GM21528 (cell line): ENCODE measurements around the gene INPP5A.

Experiments used
- ATAC-seq: cut with Tn5 transposase; IDR thresholded peaks from one replicate; pipeline ENCODE4 v1.9.1; 2021; ENCODE audit warnings: mild to moderate bottlenecking, moderate library complexity; ENCODE audit not compliant: unreplicated experiment, low FRiP score

The INPP5A gene

DNA sequence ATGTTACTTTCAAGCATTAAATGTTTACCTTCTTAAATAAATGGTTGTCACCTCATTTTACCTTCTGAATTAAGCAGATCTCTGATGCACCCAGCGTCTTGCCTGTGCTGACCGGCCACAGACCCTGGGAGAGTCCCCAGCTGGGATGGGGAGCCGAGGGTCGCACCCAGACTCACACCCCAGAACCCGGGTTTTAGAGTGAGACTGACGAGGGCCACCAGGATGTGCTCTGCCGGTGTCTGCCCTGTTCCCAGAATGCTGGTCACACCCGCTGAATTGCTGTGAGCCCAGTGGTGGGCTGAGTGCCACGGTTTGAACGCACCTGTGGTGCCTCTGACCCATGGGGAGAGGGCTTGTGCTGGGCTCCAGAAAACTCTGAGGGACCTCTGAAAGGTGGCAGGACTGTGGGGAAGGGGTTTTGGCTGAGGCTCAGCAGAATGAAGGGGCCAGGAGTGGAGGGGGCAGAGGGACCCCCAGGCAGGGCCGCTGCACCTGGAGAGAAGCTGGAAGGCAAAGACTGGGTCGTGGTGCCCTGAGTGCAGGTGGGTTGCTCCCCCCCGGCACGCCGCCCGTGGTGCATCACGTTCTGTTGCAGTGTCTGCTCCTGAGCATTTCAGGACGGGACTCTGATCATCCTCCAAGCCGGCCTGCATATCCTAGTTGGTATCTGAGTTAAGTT lies 39.2 kb downstream of the INPP5A start:
- ATAC-seq: no peak

DNA sequence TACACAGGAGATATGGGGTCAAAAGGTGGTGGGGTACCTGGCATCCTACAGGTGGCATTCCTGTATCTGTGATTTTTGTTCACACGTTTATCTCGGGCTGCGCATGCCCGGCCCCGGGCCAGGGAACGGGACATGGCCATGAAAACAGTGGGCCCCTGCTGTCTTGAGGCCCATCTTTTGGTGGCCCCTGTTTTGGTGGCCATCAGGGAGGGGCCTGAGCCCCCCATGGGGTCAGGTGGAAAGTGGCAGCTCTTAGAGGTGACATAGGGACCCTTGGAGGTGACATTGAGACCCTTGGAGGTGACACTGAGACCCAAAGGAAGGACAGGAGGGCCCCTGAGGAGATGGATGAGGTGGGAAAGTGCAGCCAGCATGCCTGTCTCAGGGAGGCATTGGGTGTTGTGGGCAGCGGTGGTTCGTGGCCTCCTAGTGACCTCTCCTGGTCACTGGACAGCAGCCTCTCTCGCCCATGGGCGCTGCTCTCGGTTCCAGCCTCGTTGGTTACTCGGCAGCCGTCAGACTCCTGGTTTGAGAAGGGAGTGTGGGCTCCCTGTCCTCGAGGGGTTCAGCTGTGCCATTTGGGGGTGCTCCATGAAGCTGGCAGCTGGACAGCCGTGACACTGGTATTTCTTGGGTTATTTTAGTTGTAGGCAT lies 39.9 kb downstream of the INPP5A start:
- no peak for ATAC-seq

DNA sequence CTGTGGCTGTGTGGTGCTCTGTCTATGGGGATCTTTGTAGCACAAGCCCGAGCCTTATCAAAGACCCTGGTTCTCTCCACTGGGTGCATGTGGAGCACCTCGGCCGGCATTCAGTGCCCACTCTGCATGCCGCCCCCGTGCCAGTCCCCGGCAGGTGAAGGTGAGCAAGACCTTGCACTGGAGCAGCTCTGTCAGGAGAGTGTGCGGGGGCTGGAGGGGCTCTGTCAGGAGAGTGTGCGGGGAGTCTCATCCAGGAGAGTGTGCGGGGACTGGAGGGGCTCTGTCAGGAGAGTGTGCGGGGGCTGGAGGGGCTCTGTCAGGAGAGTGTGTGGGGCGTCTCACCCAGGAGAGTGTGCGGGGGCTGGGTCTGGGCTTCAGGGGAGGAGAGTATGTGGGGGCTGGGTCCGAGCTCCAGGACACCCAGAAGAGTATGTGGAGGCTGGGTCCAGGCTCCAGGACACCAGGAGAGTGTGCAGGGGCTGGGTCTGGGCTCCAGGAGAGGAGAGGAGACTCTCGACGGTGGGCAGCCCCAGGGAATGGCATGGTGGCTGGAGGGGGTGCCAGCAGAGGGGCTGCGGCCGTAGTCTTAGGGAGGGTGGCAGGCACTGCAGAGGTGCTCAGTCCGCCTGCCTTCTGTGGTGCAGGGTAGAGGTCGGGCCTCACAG lies 40.8 kb downstream of the INPP5A start:
- no peak for ATAC-seq

DNA sequence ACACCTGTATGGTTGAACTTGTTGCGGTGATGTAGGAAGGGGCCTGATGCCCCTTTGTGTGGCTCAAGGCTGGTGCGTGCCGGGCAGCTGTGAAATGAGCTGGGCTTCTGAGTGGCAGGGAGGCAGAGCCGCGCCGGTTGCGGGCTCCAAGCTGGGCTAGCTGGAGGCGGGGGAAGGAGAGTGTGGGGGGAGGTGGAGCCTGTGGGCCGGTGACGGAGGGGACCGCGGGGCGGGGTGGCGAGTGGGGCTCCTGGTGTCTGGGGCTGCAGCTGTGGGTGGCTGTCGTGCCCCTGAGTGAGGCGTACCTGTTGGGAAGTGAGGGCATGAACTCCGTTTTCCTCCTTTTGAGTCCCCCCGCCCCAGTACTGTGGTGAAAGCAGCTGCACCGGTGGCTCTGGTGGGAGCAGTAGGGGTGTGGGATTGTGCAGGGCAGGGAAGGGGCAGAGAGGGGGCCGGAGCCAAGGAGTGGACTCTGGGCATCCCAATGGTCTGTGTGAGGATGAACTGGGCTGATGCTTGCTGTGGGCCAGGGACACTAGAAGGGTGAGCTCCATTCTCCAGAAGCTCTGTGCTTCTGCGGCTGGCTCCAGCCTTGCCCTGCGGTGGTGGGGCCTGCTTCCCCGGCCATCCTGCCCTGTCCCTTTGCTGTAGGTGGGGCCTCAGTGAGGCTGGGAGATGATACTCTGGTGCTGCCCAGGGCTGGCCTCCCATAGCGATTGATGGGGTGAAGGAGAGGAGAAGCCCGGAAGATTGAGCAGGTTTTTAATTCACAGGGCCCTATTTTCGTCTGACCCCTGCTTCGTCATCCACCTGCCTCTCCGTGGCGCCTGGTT lies 41.7 kb downstream of the INPP5A start:
- no peak for ATAC-seq

DNA sequence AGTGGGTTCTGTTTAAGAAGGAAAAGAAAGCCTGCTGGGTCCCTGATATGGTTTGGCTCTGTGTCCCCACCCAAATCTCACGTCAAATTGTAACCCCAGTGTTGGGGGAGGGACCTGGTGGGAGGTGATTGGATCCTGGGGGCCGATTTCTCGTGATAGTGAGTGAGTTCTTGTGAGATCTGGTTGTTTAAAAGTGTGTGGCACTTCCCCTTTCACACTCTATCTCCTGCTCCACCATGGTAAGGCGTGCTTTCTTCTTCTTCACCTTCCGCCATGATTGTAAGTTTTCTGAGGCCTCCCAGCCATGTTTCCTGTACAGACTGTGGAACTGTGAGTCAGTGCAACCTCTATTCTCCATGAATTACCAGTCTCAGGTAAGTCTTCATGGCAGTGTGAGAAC lies 42.6 kb downstream of the INPP5A start:
- ATAC-seq: no peak

GRCh38 chr10:132580617-132581016 lies 43.0 kb downstream of the INPP5A start:
- ATAC-seq: no peak

DNA sequence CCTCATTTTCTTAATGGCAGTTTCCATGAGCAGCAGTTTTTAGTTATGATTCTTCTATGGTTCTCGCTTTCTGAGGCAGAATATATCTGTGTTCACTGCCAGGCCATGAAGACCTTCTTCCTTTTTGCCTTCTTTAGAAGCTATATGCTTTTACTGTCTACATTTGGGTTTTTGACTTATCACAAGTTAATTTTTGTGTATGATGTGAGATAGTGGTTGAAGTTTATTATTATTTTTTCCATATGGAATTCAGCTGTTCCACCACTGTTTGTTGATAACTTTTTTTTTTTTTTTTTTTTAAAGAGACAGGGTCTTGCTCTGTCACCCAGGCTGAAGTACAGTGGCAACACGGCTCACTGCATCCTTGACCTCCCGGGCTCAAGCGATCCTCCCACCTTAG lies 44.5 kb downstream of the INPP5A start:
- no peak for ATAC-seq

- no peak for ATAC-seq
Observed at GRCh38 chr10:132582771-132583170, 45.2 kb downstream of the INPP5A start.

- ATAC-seq: no peak
Observed at GRCh38 chr10:132583456-132583855, 45.9 kb downstream of the INPP5A start.

DNA sequence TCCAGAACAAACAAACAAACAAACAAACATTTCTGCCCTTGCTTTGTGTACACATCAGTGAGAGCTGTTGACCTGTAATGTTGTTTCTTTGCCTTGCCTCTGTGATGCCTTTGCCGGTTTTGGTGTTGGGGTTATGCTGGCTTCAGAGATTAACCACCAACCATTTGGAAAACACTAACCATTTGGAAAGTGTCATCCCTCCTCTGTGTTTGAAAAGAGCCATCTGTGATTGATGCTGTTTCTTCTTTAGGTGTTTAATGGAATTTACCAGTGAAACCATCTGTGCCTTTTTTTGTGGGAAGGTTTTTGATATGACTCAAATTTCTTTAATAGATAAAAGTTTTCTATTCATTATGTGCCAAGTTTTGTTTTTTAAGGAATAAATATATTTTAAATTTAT lies 46.5 kb downstream of the INPP5A start:
- ATAC-seq: no peak

DNA sequence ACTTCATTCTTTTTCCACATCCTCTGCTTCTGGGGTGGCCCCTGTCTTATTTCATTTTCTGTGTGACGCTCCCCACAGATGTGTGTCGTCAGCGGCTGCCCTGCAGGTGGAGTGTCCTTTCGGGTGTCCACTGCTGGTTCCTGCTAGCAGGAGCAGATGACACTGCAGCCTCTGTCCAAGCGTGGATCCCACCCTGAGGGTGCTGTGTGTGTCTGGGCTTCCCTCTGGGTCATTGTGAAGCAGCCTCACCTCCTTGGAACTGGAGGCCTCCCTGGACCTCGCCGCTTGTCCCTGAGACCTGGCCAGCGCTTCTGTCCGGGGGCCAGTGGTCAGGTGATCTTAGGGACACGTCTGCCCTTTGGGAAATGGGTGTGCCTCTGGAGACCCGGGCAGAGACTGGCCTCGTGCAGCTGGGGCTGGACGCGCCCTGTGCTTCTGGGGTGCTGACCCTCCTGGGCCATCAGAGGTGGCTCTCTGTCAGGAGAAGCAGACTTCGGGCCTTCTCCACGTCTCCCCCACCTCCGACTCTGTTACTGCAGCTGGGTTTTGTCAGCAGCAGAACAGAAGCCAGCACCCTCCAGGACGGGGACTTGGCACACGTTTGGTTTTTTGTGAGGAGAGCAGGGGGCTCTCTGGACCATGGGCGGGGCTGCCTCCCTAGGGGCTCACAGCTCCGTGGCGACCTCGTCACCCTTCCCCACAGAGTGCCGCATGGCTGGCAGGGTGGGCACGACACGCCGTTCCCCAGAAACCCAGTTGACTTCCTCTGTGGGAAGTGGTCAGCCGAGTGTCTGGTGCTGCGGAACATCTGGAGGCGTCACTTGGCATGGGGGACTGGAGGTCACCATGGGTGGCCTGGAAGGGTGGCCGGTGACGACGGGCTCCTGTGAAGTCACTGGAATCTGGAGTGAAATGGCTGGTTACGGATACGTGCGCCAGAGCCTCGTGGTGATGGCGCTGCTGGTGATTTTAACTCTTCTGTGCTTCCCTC lies 48.4 kb downstream of the INPP5A start:
- no peak for ATAC-seq

GRCh38 chr10:132586739-132587138 lies 49.2 kb downstream of the INPP5A start:
- ATAC-seq: no peak

- no peak for ATAC-seq
Observed at GRCh38 chr10:132587175-132587574, 49.6 kb downstream of the INPP5A start.

DNA sequence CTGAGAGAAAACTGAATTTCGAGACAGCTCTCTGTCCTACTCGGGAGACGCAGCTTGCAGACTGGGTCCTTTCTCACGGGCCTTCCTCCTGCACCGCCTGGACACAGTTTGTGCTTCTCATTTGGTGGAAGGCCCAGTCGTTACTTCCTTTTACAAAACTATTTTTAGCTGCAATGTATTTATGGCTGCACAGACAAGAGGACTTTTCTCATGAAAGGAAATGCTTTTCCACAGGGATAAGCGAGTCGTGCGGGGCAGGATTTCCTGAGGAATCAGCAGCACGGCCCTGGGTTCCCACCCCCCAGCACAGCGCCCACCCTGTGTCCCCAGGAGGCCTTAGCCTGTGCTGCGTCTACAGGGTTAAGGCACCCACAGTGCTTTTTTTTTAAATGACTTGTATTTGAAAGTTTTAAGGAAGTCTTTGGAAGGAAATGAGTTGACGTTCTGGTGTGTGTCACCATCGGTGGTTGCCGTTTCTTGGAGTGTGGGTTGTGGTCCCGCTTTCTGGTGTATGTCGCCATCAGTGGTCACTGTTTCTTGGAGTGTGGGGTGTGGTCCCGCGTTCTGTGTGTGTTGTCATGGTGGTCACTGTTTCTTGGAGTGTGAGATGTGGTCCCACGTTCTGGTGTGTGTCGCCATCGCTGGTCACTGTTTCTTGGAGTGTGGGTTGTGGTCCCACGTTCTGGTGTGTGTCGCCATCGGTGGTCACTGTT lies 50.9 kb downstream of the INPP5A start:
- peak; percentile 44 for ATAC-seq

DNA sequence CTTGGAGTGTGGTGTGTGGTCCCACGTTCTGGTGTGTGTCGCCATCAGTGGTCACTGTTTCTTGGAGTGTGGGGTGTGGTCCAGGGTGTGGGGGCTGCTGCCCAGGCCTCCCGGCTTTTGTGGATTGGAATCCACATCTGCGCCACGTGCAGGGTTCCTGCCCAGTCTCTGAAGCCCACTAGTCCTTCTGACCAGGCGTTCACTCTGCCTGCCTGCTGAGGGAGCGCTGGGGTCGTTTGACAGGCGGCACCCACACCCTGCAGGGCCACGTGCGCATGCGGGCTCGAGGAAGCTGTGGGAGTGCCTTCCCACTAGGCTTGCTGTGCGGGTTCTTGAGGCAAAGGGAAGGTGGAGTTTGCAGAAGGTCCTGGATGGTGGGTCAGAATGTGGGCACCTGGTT lies 51.4 kb downstream of the INPP5A start:
- no peak for ATAC-seq

DNA sequence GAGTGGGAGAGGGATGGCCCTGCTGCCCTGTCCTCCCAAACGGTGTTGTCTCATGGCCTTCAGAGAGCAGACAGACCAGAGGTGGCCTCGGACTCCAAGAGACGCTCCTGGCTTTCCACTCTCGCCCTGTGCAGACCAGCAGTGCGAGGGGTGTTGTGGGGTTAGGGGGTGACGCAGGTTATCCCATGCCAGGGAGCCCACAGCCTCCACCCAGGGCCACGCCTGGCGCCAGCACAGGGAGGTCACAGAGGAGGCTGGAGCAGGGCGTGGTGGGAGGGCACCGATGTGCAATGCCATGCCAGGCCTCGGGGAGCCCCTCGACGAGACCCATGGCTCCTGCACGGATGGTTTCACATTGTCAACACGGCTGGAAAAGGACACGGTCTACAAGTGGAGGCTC lies 52.1 kb downstream of the INPP5A start:
- ATAC-seq: no peak

DNA sequence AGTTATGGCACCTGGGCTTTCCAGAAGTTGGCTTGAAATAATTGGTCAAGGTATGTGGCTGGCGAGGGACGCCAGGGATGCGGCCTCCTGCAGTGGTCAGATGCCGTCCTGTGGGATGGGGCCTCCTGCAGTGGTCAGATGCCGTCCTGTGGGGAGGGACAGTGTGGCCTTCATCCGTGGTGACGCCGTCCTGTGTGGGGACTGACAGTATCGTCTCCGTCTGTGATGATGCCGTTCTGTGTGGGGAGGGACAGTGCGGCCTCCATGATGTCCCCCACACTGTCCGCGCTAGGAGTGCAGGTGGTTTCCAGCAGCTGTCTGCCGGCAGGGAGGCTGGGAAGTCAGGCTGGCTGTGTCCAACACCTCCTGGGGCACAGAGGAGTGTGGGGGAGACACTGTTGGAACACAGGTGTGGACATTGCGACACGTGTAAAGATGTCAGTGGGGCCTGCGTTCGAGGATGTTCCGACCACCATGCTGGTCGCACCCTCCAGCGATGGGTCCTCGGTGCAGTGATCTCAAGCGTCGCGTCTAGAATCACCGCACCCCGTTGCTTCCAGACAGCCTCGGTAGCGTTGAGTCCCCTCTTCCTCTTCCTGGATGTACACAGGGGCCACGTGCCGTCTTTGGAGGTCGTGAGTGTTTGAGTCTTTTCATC lies 52.6 kb downstream of the INPP5A start:
- ATAC-seq: no peak

DNA sequence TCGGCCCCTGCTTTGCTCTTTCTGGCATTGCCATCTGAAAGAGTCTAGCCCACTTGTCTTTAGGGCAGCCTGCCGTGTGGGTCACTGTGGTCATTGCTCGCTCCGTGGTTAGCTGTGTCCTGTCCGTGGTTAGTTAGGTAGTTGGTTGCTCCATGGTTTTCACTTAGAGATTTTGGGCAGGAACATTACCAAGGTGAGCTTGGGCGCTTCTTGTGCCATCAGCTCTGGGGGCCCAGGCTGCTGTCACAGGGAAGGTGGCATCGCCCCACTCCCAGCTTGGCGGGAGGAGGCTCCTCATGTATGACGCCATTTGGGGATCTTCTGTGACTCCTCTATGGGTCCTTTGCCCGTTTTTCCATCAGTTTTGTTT lies 53.1 kb downstream of the INPP5A start:
- no peak for ATAC-seq
